C4-2B (cell line): ENCODE measurements around the gene SOX1.

Experiments
- CTCF ChIP-seq: fragments of 450-650 bp; conservative IDR thresholded peaks from 2 replicates; pipeline ENCODE4 v1.5.1; 2017; ENCODE audit warnings: mild to moderate bottlenecking
- ZFX ChIP-seq: fragments of 450-650 bp; IDR thresholded peaks from 2 replicates; pipeline ENCODE4 v1.6.1; 2017

- TF ChIP-seq CTCF (no peak), ZFX (no peak)
Observed at GRCh38 chr13:112065521-112065866, 1.5 kb upstream of the SOX1 start.
